Measurements from ENCODE around the gene PISD. TPM values are rescaled to one million over a fixed set of nuclear protein-coding genes. Genes with fewer than 3 reads are reported as not detected.

Gene PISD
- total and polyA plus RNA-seq, 2 donors (not counting 3 experiments of a cell fraction or from before 2014, with no cell fraction given): 53.4 to 58.0 TPM

DNA sequence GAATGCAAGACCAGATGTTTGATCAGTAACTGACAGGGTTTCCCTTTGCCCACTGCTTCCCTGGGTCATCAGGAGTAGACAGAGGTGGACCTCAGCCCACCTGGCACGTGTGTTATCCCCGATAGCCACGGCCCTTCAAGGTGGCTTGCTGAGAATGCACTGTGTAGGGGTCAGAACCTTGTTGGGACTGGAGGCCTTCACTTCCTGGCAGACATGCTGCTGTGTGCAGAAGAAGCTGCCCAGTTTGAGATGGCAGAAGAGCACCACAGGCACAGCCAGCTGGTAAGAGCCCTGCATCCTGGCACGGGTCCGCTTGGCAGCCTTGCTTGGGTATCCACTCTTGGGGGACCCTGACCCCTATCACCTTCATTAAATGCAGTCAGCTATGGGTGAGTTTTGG is 83.8 kb downstream of the PISD start:
- TF ChIP-seq MYC (IDR thresholded peaks at IDR 0.05; ENCODE audit: low read depth, low read length): no peak
- no peak for TF ChIP-seq JUN (IDR thresholded peaks at IDR 0.05; ENCODE audit: borderline replicate concordance, insufficient read depth, insufficient read length, low read depth)
- TF ChIP-seq EZH2 (IDR thresholded peaks at IDR 0.05; ENCODE audit: borderline replicate concordance, low read depth, low read length, severe bottlenecking): no peak
- TF ChIP-seq, protein P1, sequence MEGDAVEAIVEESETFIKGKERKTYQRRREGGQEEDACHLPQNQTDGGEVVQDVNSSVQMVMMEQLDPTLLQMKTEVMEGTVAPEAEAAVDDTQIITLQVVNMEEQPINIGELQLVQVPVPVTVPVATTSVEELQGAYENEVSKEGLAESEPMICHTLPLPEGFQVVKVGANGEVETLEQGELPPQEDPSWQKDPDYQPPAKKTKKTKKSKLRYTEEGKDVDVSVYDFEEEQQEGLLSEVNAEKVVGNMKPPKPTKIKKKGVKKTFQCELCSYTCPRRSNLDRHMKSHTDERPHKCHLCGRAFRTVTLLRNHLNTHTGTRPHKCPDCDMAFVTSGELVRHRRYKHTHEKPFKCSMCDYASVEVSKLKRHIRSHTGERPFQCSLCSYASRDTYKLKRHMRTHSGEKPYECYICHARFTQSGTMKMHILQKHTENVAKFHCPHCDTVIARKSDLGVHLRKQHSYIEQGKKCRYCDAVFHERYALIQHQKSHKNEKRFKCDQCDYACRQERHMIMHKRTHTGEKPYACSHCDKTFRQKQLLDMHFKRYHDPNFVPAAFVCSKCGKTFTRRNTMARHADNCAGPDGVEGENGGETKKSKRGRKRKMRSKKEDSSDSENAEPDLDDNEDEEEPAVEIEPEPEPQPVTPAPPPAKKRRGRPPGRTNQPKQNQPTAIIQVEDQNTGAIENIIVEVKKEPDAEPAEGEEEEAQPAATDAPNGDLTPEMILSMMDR (IDR thresholded peaks at IDR 0.05; ENCODE audit: extremely low read depth in 1 of 2, insufficient read depth in 1 of 2, low read depth in 1 of 2, low read length in 2 of 2): no peak
- TF ChIP-seq POLR2AphosphoS5 (IDR thresholded peaks at IDR 0.05; ENCODE audit: insufficient read depth, low read depth, low read length): no peak
- TF ChIP-seq GATA2 (IDR thresholded peaks at IDR 0.05; ENCODE audit: insufficient read depth, insufficient read length, low read depth, low read length): no peak
- TF ChIP-seq POLR2A (IDR thresholded peaks at IDR 0.05; ENCODE audit: low read depth, low read length): no peak
- TF ChIP-seq, protein P2, sequence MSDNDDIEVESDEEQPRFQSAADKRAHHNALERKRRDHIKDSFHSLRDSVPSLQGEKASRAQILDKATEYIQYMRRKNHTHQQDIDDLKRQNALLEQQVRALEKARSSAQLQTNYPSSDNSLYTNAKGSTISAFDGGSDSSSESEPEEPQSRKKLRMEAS (IDR thresholded peaks at IDR 0.05; ENCODE audit: insufficient read depth, insufficient read length): no peak
- TF ChIP-seq FOS (IDR thresholded peaks at IDR 0.05; ENCODE audit: borderline replicate concordance, insufficient read depth, low read length): no peak
- no peak overlapping the region for H3K27ac ChIP-seq (ENCODE audit: insufficient read depth, low read depth, low read length)
- H3K9me1 ChIP-seq (replicated peaks; ENCODE audit: control insufficient read depth, extremely low read depth, insufficient read depth, low read length): no peaks in the 10 kb centered on the region
- FAIRE-seq (no peak), DNase-seq (ENCODE audit: low read depth, low spot score) (no peak)
- H3K4me2 ChIP-seq (ENCODE audit: insufficient read depth, low read length): no peak overlapping the region
- no peaks in the 10 kb centered on the region for H3K79me2 ChIP-seq (ENCODE audit: control insufficient read depth, insufficient read depth, low read length)
- H4K20me1 ChIP-seq (replicated peaks; ENCODE audit: control insufficient read depth, extremely low read depth, insufficient read depth, low read length): no peaks in the 10 kb centered on the region
- H2AFZ ChIP-seq (ENCODE audit: low read depth, low read length): no peak overlapping the region
- no peak overlapping the region for H3K4me3 ChIP-seq (replicated peaks in 1 of 3; ENCODE audit: insufficient read depth in 1 of 3, low read depth in 1 of 3, low read length in 3 of 3)
- no peaks in the 10 kb centered on the region for H3K4me1 ChIP-seq (ENCODE audit: control insufficient read depth, extremely low read depth, insufficient read depth, low read length)
- CTCF ChIA-PET: interaction anchor here (1.0 to 2.2 kb wide), 4 partner anchors 18 to 392 kb away, joined by 3 to 4 read pairs (median 3); no protein-coding TSS in a partner anchor
- POLR2A ChIA-PET: no interaction called here
- intact Hi-C loops (cut with micrococcal nuclease): no loop called here
- dilution Hi-C loops (cut with MboI; ENCODE audit: extremely low pct_ligation_motif_present, low sequenced_read_pairs): no loop called here
- no peaks in the 10 kb centered on the region for H3K27me3 ChIP-seq (ENCODE audit: control insufficient read depth in 2 of 2, insufficient read depth in 2 of 2, low read length in 2 of 2)
- BruUV-seq (replicated peaks): no TSS peak
- no peak overlapping the region for H3K9ac ChIP-seq (replicated peaks; ENCODE audit: extremely low read depth, insufficient read depth, low read length)
- H3K36me3 ChIP-seq (ENCODE audit: control insufficient read depth in 2 of 2, extremely low read depth in 1 of 2, insufficient read depth in 2 of 2, low read length in 2 of 2): peaks cover 2 to 5% of the 10 kb centered on the region in 2 experiments
- no peaks in the 10 kb centered on the region for H3K9me3 ChIP-seq (replicated peaks; ENCODE audit: control insufficient read depth, insufficient read depth, low read length)
